Measurements from ENCODE around the gene MCM10. TPM values are rescaled to one million over a fixed set of nuclear protein-coding genes. Genes with fewer than 3 reads are reported as not detected.

The MCM10 gene
- total RNA-seq, 2 experiments from 2014 or later, result 76.9 to 81.1 TPM

GRCh38 chr10:13173616-13174015 is 12.3 kb downstream of the MCM10 start:
- Mint-ChIP-seq H3K9me3 (no peaks in the 10 kb centered on the region), H3K4me1 (ENCODE audit: low read depth) (no peaks in the 10 kb centered on the region), H3K36me3 (ENCODE audit: low read depth) (peaks cover 77% of the 10 kb centered on the region), H3K4me3 (no peak overlapping the region), H3K27me3 (ENCODE audit: low read depth) (no peaks in the 10 kb centered on the region), H3K27ac (no peak overlapping the region)
- DNase-seq, result no peak
- CTCF ChIA-PET, result no interaction called here
- intact Hi-C loops (cut with micrococcal nuclease), result no loop called here

GRCh38 chr10:13180788-13181187 is 19.4 kb downstream of the MCM10 start:
- no peaks in the 10 kb centered on the region for H3K4me1 Mint-ChIP-seq (ENCODE audit: low read depth)
- H3K36me3 Mint-ChIP-seq (ENCODE audit: low read depth), result peaks cover 89% of the 10 kb centered on the region
- peak; percentile 12 for DNase-seq
- CTCF ChIA-PET, result no interaction called here
- intact Hi-C loops (cut with micrococcal nuclease), result no loop called here
- no peaks in the 10 kb centered on the region for H3K9me3 Mint-ChIP-seq
- H3K27me3 Mint-ChIP-seq (ENCODE audit: low read depth), result no peaks in the 10 kb centered on the region
- H3K27ac Mint-ChIP-seq, result no peak overlapping the region
- H3K4me3 Mint-ChIP-seq, result no peak overlapping the region

- CTCF ChIA-PET, result no interaction called here
- Mint-ChIP-seq H3K36me3 (ENCODE audit: low read depth) (peaks cover 94% of the 10 kb centered on the region), H3K9me3 (peaks cover 2% of the 10 kb centered on the region), H3K27ac (no peak overlapping the region), H3K4me3 (no peak overlapping the region), H3K4me1 (ENCODE audit: low read depth) (no peaks in the 10 kb centered on the region), H3K27me3 (ENCODE audit: low read depth) (no peaks in the 10 kb centered on the region)
- intact Hi-C loops (cut with micrococcal nuclease), result no loop called here
- no peak for DNase-seq
Measured at GRCh38 chr10:13182424-13182823, 21.1 kb downstream of the MCM10 start.

GRCh38 chr10:13183625-13184024 is 22.3 kb downstream of the MCM10 start:
- Mint-ChIP-seq H3K4me3 (no peak overlapping the region), H3K9me3 (peaks cover 2% of the 10 kb centered on the region), H3K27ac (no peak overlapping the region), H3K27me3 (ENCODE audit: low read depth) (no peaks in the 10 kb centered on the region), H3K4me1 (ENCODE audit: low read depth) (no peaks in the 10 kb centered on the region), H3K36me3 (ENCODE audit: low read depth) (peaks cover 88% of the 10 kb centered on the region)
- intact Hi-C loops (cut with micrococcal nuclease), result no loop called here
- CTCF ChIA-PET, result no interaction called here
- DNase-seq, result no peak

GRCh38 chr10:13184276-13184675 is 22.9 kb downstream of the MCM10 start:
- intact Hi-C loops (cut with micrococcal nuclease), result no loop called here
- DNase-seq, result no peak
- peaks cover 2% of the 10 kb centered on the region for H3K9me3 Mint-ChIP-seq
- H3K27me3 Mint-ChIP-seq (ENCODE audit: low read depth), result no peaks in the 10 kb centered on the region
- H3K27ac Mint-ChIP-seq, result no peak overlapping the region
- peaks cover 88% of the 10 kb centered on the region for H3K36me3 Mint-ChIP-seq (ENCODE audit: low read depth)
- CTCF ChIA-PET, result no interaction called here
- H3K4me3 Mint-ChIP-seq, result no peak overlapping the region
- no peaks in the 10 kb centered on the region for H3K4me1 Mint-ChIP-seq (ENCODE audit: low read depth)

- Mint-ChIP-seq H3K9me3 (peaks cover 2% of the 10 kb centered on the region), H3K36me3 (ENCODE audit: low read depth) (peaks cover 83% of the 10 kb centered on the region), H3K27me3 (ENCODE audit: low read depth) (no peaks in the 10 kb centered on the region), H3K4me3 (no peak overlapping the region), H3K4me1 (ENCODE audit: low read depth) (no peaks in the 10 kb centered on the region), H3K27ac (no peak overlapping the region)
- intact Hi-C loops (cut with micrococcal nuclease), result no loop called here
- no peak for DNase-seq
- CTCF ChIA-PET, result no interaction called here
Measured at GRCh38 chr10:13184730-13185514, 23.6 kb downstream of the MCM10 start.

- Mint-ChIP-seq H3K9me3 (peaks cover 2% of the 10 kb centered on the region), H3K4me3 (no peak overlapping the region), H3K27ac (no peak overlapping the region), H3K27me3 (ENCODE audit: low read depth) (no peaks in the 10 kb centered on the region), H3K4me1 (ENCODE audit: low read depth) (no peaks in the 10 kb centered on the region), H3K36me3 (ENCODE audit: low read depth) (peaks cover 78% of the 10 kb centered on the region)
- CTCF ChIA-PET, result no interaction called here
- intact Hi-C loops (cut with micrococcal nuclease), result no loop called here
- no peak for DNase-seq
Measured at GRCh38 chr10:13187135-13187534, 25.8 kb downstream of the MCM10 start.

GRCh38 chr10:13188593-13188992 is 27.2 kb downstream of the MCM10 start:
- Mint-ChIP-seq H3K27ac (no peak overlapping the region), H3K4me1 (ENCODE audit: low read depth) (no peaks in the 10 kb centered on the region), H3K36me3 (ENCODE audit: low read depth) (peaks cover 77% of the 10 kb centered on the region), H3K9me3 (peaks cover 2% of the 10 kb centered on the region), H3K27me3 (ENCODE audit: low read depth) (no peaks in the 10 kb centered on the region), H3K4me3 (no peak overlapping the region)
- intact Hi-C loops (cut with micrococcal nuclease), result no loop called here
- CTCF ChIA-PET, result interaction anchor here (0.6 kb wide), 1 partner anchor 9 kb away, joined by 7 read pairs; no protein-coding TSS in a partner anchor
- DNase-seq, result no peak

- DNase-seq, result no peak
- Mint-ChIP-seq H3K9me3 (peaks cover 2% of the 10 kb centered on the region), H3K36me3 (ENCODE audit: low read depth) (peaks cover 76% of the 10 kb centered on the region), H3K27me3 (ENCODE audit: low read depth) (no peaks in the 10 kb centered on the region), H3K27ac (no peak overlapping the region), H3K4me1 (ENCODE audit: low read depth) (no peaks in the 10 kb centered on the region), H3K4me3 (no peak overlapping the region)
- intact Hi-C loops (cut with micrococcal nuclease), result no loop called here
- CTCF ChIA-PET, result interaction anchor here (0.6 kb wide), 1 partner anchor 16 kb away, joined by 3 read pairs; no protein-coding TSS in a partner anchor
Measured at GRCh38 chr10:13189961-13190360, 28.6 kb downstream of the MCM10 start.

GRCh38 chr10:13190816-13191215 is 29.5 kb downstream of the MCM10 start:
- CTCF ChIA-PET, result no interaction called here
- H3K9me3 Mint-ChIP-seq, result peaks cover 2% of the 10 kb centered on the region
- DNase-seq, result no peak
- H3K4me3 Mint-ChIP-seq, result no peak overlapping the region
- peaks cover 75% of the 10 kb centered on the region for H3K36me3 Mint-ChIP-seq (ENCODE audit: low read depth)
- no peaks in the 10 kb centered on the region for H3K27me3 Mint-ChIP-seq (ENCODE audit: low read depth)
- intact Hi-C loops (cut with micrococcal nuclease), result no loop called here
- H3K27ac Mint-ChIP-seq, result no peak overlapping the region
- H3K4me1 Mint-ChIP-seq (ENCODE audit: low read depth), result no peaks in the 10 kb centered on the region

GRCh38 chr10:13191362-13191761 is 30.0 kb downstream of the MCM10 start:
- H3K27me3 Mint-ChIP-seq (ENCODE audit: low read depth), result no peaks in the 10 kb centered on the region
- H3K4me1 Mint-ChIP-seq (ENCODE audit: low read depth), result no peaks in the 10 kb centered on the region
- no peak overlapping the region for H3K27ac Mint-ChIP-seq
- peaks cover 74% of the 10 kb centered on the region for H3K36me3 Mint-ChIP-seq (ENCODE audit: low read depth)
- intact Hi-C loops (cut with micrococcal nuclease), result no loop called here
- H3K9me3 Mint-ChIP-seq, result no peaks in the 10 kb centered on the region
- H3K4me3 Mint-ChIP-seq, result no peak overlapping the region
- no peak for DNase-seq
- CTCF ChIA-PET, result no interaction called here

- CTCF ChIA-PET, result no interaction called here
- no peaks in the 10 kb centered on the region for H3K9me3 Mint-ChIP-seq
- DNase-seq, result no peak
Measured at GRCh38 chr10:13193637-13194036, 32.3 kb downstream of the MCM10 start.

GRCh38 chr10:13195016-13195415 is 33.7 kb downstream of the MCM10 start:
- Mint-ChIP-seq H3K9me3 (no peaks in the 10 kb centered on the region), H3K27ac (no peak overlapping the region), H3K27me3 (ENCODE audit: low read depth) (no peaks in the 10 kb centered on the region), H3K36me3 (ENCODE audit: low read depth) (peaks cover 86% of the 10 kb centered on the region), H3K4me1 (ENCODE audit: low read depth) (no peaks in the 10 kb centered on the region), H3K4me3 (no peak overlapping the region)
- CTCF ChIA-PET, result no interaction called here
- intact Hi-C loops (cut with micrococcal nuclease), result no loop called here
- no peak for DNase-seq

More at GRCh38 chr10:13193637-13194036, 32.3 kb downstream of the MCM10 start:
- Mint-ChIP-seq H3K4me1 (ENCODE audit: low read depth) (no peaks in the 10 kb centered on the region), H3K27ac (no peak overlapping the region), H3K36me3 (ENCODE audit: low read depth) (peaks cover 78% of the 10 kb centered on the region), H3K4me3 (no peak overlapping the region), H3K27me3 (ENCODE audit: low read depth) (no peaks in the 10 kb centered on the region)
- intact Hi-C loops (cut with micrococcal nuclease), result no loop called here

Data from activated naive CD4-positive, alpha-beta T cell treated with anti-CD3 and anti-CD28 coated beads for 36 hours (primary cell).